WTC11 (cell line): ENCODE data around the gene NECAB3. TPM values are rescaled to one million over a fixed set of nuclear protein-coding genes. Genes with fewer than 3 reads are reported as not detected.

ENCODE experiments used
- ATAC-seq: fragments of 200-7000 bp; cut with Tn5 transposase; 2 replicates; pipeline ENCODE4 v1.10.0; 2021; ENCODE audit warnings: mild to moderate bottlenecking, moderate library complexity
- CTCF ChIA-PET: fragments of 300-600 bp; sonication (Branson Sonifier 250); formaldehyde crosslinking; loops from one replicate; lab custom pipeline; 2021; ENCODE audit warnings: antibody characterized with exemption; lab: Charles Lee
- POLR2A ChIA-PET: fragments of 350-600 bp; sonication (Branson Sonifier 250); formaldehyde crosslinking; loops from one replicate; lab custom pipeline; 2021; ENCODE audit warnings: antibody characterized with exemption; lab: Charles Lee
- DNase-seq: peaks from one replicate; pipeline ENCODE4 v3.0.0; 2021; ENCODE audit warnings: low spot score
- H3K27ac Mint-ChIP-seq: 2 replicates; pipeline ENCODE4 v1.8.0; 2021; ENCODE audit warnings: mixed read lengths
- H3K27me3 Mint-ChIP-seq: 2 replicates; pipeline ENCODE4 v1.8.0; 2021; ENCODE audit warnings: low read depth, mild to moderate bottlenecking, moderate library complexity, mixed read lengths
- H3K36me3 Mint-ChIP-seq: 2 replicates; pipeline ENCODE4 v1.8.0; 2021; ENCODE audit warnings: mixed read lengths
- H3K4me1 Mint-ChIP-seq: 2 replicates; pipeline ENCODE4 v1.8.0; 2022; ENCODE audit warnings: mixed read lengths
- H3K4me3 Mint-ChIP-seq: 2 replicates; pipeline ENCODE4 v1.8.0; 2021; ENCODE audit warnings: mild to moderate bottlenecking, moderate library complexity, mixed read lengths
- H3K9me3 Mint-ChIP-seq: 2 replicates; pipeline ENCODE4 v1.8.0; 2021; ENCODE audit warnings: mixed read lengths
- CREM ChIP-seq: sonication (generic); formaldehyde crosslinking; IDR thresholded peaks from 2 replicates; pipeline ENCODE4 v1.8.1; 2022; ENCODE audit warnings: mild to moderate bottlenecking, missing genetic modification reagents, moderate library complexity
- ESRRA ChIP-seq: sonication (generic); formaldehyde crosslinking; IDR thresholded peaks from 2 replicates; pipeline ENCODE4 v1.8.1; 2022; ENCODE audit warnings: mild to moderate bottlenecking, missing genetic modification reagents, borderline replicate concordance
- FOXJ3 ChIP-seq: sonication (generic); formaldehyde crosslinking; IDR thresholded peaks from 2 replicates; pipeline ENCODE4 v1.9.0; 2021; ENCODE audit warnings: missing genetic modification reagents, mild to moderate bottlenecking, borderline replicate concordance
- FOXK1 ChIP-seq: sonication (generic); formaldehyde crosslinking; IDR thresholded peaks from 2 replicates; pipeline ENCODE4 v1.8.0; 2022; ENCODE audit warnings: mild to moderate bottlenecking, moderate library complexity, missing genetic modification reagents
- FOXP1 ChIP-seq: sonication (generic); formaldehyde crosslinking; IDR thresholded peaks from 2 replicates; pipeline ENCODE4 v1.8.0; 2022; ENCODE audit warnings: missing genetic modification reagents, mild to moderate bottlenecking, moderate library complexity, borderline replicate concordance
- IRF2 ChIP-seq: sonication (generic); formaldehyde crosslinking; IDR thresholded peaks from 2 replicates; pipeline ENCODE4 v1.8.0; 2022; ENCODE audit warnings: low read depth, missing genetic modification reagents, borderline replicate concordance
- MXD4 ChIP-seq: fragments of 250-450 bp; sonication (Bioruptor Pico); IDR thresholded peaks from 2 replicates; pipeline ENCODE4 v1.8.0; 2021; ENCODE audit warnings: mild to moderate bottlenecking, moderate library complexity, borderline replicate concordance
- NFATC4 ChIP-seq: fragments of 250-450 bp; sonication (Bioruptor Pico); IDR thresholded peaks from 2 replicates; pipeline ENCODE4 v1.9.0; 2021; ENCODE audit warnings: mild to moderate bottlenecking
- TCF7 ChIP-seq: sonication (generic); formaldehyde crosslinking; IDR thresholded peaks from 2 replicates; pipeline ENCODE4 v1.8.0; 2022; ENCODE audit warnings: mild to moderate bottlenecking, low read depth, missing genetic modification reagents, moderate library complexity
- ZNF423 ChIP-seq: fragments of 250-450 bp; sonication (Bioruptor Pico); IDR thresholded peaks from 2 replicates; pipeline ENCODE4 v2.1.2; 2022; ENCODE audit warnings: mild to moderate bottlenecking, moderate library complexity
- ZNF671 ChIP-seq: fragments of 250-450 bp; sonication (Bioruptor Pico); IDR thresholded peaks from 2 replicates; pipeline ENCODE4 v1.8.0; 2021; ENCODE audit warnings: mild to moderate bottlenecking
- total RNA-seq: library from RNA; stranded (reverse); gene quantifications from 3 replicates; pipeline ENCODE4 v1.2.3, GENCODE V29; 2021
- TF ChIP-seq, protein P1 (sequence below): sonication (generic); formaldehyde crosslinking; IDR thresholded peaks from 2 replicates; pipeline ENCODE4 v1.8.1; 2022; ENCODE audit warnings: low read depth, mild to moderate bottlenecking, moderate library complexity, missing genetic modification reagents, borderline replicate concordance
- TF ChIP-seq, protein P2 (sequence below): sonication (generic); formaldehyde crosslinking; IDR thresholded peaks from 2 replicates; pipeline ENCODE4 v1.8.1; 2023; ENCODE audit warnings: mild to moderate bottlenecking, missing genetic modification reagents, borderline replicate concordance
- TF ChIP-seq, protein P3 (sequence below): sonication (generic); formaldehyde crosslinking; IDR thresholded peaks from 2 replicates; pipeline ENCODE4 v1.8.0; 2022; ENCODE audit warnings: mild to moderate bottlenecking, missing genetic modification reagents
- TF ChIP-seq, protein P4 (sequence below): sonication (generic); formaldehyde crosslinking; IDR thresholded peaks from 2 replicates; pipeline ENCODE4 v1.8.1; 2022; ENCODE audit warnings: missing genetic modification reagents, borderline replicate concordance
- TF ChIP-seq, protein P5 (sequence below): sonication (generic); formaldehyde crosslinking; IDR thresholded peaks from 2 replicates; pipeline ENCODE4 v1.8.1; 2022; ENCODE audit warnings: mild to moderate bottlenecking, moderate library complexity, missing genetic modification reagents
- TF ChIP-seq, protein P6 (sequence below): sonication (generic); formaldehyde crosslinking; IDR thresholded peaks from 2 replicates; pipeline ENCODE4 v1.8.1; 2023; ENCODE audit warnings: mild to moderate bottlenecking, missing genetic modification reagents, moderate library complexity
- TF ChIP-seq, protein P7 (sequence below): fragments of 250-450 bp; sonication (Bioruptor Pico); IDR thresholded peaks from 2 replicates; pipeline ENCODE4 v2.1.2; 2022; ENCODE audit warnings: mild to moderate bottlenecking, moderate library complexity
- TF ChIP-seq, protein P8 (sequence below): fragments of 250-450 bp; sonication (Bioruptor Pico); IDR thresholded peaks from 2 replicates; pipeline ENCODE4 v1.9.0; 2021; ENCODE audit warnings: mild to moderate bottlenecking
- TF ChIP-seq, protein P9 (sequence below): fragments of 250-450 bp; sonication (Bioruptor Pico); IDR thresholded peaks from 2 replicates; pipeline ENCODE4 v1.9.0; 2021; ENCODE audit warnings: mild to moderate bottlenecking

Gene NECAB3
- total RNA-seq, 1 experiment from 2014 or later, result 38.0 TPM

DNA sequence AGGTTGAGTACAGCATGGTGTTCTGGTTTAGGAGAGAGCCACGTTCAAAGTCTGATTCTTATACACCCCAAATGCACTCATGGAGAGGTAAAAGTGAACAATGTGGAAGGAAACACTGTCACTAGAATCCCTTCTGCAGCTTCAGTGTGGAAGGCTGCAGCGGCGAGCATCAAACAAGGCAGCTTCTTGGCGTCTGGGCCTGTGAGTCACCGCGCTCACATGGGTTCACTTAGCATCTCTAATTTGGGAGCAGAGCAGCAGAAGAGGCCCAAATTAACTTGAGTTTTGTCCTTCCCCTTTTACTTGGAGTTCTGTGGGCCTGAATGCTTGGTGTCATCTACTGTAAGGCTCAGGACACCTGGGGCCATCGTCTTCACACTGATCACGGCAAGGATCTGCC lies 22.9 kb upstream of the NECAB3 start:
- Mint-ChIP-seq H3K4me1 (peaks cover 14% of the 10 kb centered on the region), H3K9me3 (peaks cover 15% of the 10 kb centered on the region), H3K4me3 (no peak overlapping the region), H3K27ac (no peak overlapping the region), H3K36me3 (peaks cover 19% of the 10 kb centered on the region), H3K27me3 (peaks cover 9% of the 10 kb centered on the region)
- ChIA-PET CTCF (no interaction called here), POLR2A (no interaction called here)
- DNase-seq, result no peak
- no peak for ATAC-seq
- TF ChIP-seq ESRRA (no peak), NFATC4 (CRISPR knock-in tag) (no peak), FOXK1 (CRISPR knock-in tag) (no peak), TCF7 (no peak), ZNF671 (CRISPR knock-in tag) (no peak)
- TF ChIP-seq, protein P1, sequence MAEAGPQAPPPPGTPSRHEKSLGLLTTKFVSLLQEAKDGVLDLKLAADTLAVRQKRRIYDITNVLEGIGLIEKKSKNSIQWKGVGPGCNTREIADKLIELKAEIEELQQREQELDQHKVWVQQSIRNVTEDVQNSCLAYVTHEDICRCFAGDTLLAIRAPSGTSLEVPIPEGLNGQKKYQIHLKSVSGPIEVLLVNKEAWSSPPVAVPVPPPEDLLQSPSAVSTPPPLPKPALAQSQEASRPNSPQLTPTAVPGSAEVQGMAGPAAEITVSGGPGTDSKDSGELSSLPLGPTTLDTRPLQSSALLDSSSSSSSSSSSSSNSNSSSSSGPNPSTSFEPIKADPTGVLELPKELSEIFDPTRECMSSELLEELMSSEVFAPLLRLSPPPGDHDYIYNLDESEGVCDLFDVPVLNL, result no peak

DNA sequence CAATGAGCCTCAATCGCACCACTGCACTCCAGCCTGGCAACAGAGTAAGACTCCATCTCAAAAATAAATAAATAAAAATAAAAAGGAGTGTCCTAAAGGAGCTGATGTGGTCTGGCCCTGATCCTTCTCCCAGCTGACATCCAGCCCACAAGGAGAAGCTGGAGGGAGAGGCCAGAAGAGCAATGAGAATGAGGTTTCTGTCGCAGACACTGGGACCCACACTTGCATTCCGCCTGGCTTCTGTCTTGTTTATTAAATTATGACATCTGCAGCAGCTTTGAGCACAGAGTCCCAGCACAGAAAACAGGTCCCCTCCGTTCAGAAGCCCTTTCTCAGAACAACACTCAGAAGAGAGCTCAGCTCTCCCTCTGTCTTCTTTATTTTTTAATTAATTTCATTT lies 22.2 kb upstream of the NECAB3 start:
- CTCF ChIA-PET, result no interaction called here
- H3K36me3 Mint-ChIP-seq, result peaks cover 15% of the 10 kb centered on the region
- POLR2A ChIA-PET, result no interaction called here
- TF ChIP-seq, protein P2, sequence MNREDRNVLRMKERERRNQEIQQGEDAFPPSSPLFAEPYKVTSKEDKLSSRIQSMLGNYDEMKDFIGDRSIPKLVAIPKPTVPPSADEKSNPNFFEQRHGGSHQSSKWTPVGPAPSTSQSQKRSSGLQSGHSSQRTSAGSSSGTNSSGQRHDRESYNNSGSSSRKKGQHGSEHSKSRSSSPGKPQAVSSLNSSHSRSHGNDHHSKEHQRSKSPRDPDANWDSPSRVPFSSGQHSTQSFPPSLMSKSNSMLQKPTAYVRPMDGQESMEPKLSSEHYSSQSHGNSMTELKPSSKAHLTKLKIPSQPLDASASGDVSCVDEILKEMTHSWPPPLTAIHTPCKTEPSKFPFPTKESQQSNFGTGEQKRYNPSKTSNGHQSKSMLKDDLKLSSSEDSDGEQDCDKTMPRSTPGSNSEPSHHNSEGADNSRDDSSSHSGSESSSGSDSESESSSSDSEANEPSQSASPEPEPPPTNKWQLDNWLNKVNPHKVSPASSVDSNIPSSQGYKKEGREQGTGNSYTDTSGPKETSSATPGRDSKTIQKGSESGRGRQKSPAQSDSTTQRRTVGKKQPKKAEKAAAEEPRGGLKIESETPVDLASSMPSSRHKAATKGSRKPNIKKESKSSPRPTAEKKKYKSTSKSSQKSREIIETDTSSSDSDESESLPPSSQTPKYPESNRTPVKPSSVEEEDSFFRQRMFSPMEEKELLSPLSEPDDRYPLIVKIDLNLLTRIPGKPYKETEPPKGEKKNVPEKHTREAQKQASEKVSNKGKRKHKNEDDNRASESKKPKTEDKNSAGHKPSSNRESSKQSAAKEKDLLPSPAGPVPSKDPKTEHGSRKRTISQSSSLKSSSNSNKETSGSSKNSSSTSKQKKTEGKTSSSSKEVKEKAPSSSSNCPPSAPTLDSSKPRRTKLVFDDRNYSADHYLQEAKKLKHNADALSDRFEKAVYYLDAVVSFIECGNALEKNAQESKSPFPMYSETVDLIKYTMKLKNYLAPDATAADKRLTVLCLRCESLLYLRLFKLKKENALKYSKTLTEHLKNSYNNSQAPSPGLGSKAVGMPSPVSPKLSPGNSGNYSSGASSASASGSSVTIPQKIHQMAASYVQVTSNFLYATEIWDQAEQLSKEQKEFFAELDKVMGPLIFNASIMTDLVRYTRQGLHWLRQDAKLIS (CRISPR knock-in tag), result no peak
- TF ChIP-seq ZNF423 (CRISPR knock-in tag), result no peak
- no peak for TF ChIP-seq FOXP1
- TF ChIP-seq, protein P3, sequence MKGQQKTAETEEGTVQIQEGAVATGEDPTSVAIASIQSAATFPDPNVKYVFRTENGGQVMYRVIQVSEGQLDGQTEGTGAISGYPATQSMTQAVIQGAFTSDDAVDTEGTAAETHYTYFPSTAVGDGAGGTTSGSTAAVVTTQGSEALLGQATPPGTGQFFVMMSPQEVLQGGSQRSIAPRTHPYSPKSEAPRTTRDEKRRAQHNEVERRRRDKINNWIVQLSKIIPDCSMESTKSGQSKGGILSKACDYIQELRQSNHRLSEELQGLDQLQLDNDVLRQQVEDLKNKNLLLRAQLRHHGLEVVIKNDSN (CRISPR knock-in tag), result no peak
- TF ChIP-seq, protein P4, sequence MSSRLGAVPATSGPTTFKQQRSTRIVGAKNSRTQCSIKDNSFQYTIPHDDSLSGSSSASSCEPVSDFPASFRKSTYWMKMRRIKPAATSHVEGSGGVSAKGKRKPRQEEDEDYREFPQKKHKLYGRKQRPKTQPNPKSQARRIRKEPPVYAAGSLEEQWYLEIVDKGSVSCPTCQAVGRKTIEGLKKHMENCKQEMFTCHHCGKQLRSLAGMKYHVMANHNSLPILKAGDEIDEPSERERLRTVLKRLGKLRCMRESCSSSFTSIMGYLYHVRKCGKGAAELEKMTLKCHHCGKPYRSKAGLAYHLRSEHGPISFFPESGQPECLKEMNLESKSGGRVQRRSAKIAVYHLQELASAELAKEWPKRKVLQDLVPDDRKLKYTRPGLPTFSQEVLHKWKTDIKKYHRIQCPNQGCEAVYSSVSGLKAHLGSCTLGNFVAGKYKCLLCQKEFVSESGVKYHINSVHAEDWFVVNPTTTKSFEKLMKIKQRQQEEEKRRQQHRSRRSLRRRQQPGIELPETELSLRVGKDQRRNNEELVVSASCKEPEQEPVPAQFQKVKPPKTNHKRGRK (CRISPR knock-in tag), result no peak
- TF ChIP-seq, protein P5, sequence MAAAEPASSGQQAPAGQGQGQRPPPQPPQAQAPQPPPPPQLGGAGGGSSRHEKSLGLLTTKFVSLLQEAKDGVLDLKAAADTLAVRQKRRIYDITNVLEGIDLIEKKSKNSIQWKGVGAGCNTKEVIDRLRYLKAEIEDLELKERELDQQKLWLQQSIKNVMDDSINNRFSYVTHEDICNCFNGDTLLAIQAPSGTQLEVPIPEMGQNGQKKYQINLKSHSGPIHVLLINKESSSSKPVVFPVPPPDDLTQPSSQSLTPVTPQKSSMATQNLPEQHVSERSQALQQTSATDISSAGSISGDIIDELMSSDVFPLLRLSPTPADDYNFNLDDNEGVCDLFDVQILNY, result no peak
- TF ChIP-seq CREM (CRISPR knock-in tag), result no peak
- TF ChIP-seq, protein P6, sequence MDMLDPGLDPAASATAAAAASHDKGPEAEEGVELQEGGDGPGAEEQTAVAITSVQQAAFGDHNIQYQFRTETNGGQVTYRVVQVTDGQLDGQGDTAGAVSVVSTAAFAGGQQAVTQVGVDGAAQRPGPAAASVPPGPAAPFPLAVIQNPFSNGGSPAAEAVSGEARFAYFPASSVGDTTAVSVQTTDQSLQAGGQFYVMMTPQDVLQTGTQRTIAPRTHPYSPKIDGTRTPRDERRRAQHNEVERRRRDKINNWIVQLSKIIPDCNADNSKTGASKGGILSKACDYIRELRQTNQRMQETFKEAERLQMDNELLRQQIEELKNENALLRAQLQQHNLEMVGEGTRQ, result no peak
- TF ChIP-seq IRF2 (CRISPR knock-in tag), result no peak
- TF ChIP-seq, protein P7, sequence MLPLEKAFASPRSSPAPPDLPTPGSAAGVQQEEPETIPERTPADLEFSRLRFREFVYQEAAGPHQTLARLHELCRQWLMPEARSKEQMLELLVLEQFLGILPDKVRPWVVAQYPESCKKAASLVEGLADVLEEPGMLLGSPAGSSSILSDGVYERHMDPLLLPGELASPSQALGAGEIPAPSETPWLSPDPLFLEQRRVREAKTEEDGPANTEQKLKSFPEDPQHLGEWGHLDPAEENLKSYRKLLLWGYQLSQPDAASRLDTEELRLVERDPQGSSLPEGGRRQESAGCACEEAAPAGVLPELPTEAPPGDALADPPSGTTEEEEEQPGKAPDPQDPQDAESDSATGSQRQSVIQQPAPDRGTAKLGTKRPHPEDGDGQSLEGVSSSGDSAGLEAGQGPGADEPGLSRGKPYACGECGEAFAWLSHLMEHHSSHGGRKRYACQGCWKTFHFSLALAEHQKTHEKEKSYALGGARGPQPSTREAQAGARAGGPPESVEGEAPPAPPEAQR (CRISPR knock-in tag), result no peak
- no peak for TF ChIP-seq FOXJ3
- TF ChIP-seq, protein P8, sequence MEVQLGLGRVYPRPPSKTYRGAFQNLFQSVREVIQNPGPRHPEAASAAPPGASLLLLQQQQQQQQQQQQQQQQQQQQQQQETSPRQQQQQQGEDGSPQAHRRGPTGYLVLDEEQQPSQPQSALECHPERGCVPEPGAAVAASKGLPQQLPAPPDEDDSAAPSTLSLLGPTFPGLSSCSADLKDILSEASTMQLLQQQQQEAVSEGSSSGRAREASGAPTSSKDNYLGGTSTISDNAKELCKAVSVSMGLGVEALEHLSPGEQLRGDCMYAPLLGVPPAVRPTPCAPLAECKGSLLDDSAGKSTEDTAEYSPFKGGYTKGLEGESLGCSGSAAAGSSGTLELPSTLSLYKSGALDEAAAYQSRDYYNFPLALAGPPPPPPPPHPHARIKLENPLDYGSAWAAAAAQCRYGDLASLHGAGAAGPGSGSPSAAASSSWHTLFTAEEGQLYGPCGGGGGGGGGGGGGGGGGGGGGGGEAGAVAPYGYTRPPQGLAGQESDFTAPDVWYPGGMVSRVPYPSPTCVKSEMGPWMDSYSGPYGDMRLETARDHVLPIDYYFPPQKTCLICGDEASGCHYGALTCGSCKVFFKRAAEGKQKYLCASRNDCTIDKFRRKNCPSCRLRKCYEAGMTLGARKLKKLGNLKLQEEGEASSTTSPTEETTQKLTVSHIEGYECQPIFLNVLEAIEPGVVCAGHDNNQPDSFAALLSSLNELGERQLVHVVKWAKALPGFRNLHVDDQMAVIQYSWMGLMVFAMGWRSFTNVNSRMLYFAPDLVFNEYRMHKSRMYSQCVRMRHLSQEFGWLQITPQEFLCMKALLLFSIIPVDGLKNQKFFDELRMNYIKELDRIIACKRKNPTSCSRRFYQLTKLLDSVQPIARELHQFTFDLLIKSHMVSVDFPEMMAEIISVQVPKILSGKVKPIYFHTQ, result no peak
- TF ChIP-seq, protein P1, result no peak
- no peak for TF ChIP-seq MXD4 (CRISPR knock-in tag)
- TF ChIP-seq, protein P9, sequence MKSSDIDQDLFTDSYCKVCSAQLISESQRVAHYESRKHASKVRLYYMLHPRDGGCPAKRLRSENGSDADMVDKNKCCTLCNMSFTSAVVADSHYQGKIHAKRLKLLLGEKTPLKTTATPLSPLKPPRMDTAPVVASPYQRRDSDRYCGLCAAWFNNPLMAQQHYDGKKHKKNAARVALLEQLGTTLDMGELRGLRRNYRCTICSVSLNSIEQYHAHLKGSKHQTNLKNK, result no peak

More for the DNA sequence above, 22.2 kb upstream of the NECAB3 start:
- Mint-ChIP-seq H3K27ac (no peak overlapping the region), H3K27me3 (peaks cover 5% of the 10 kb centered on the region), H3K9me3 (peaks cover 11% of the 10 kb centered on the region), H3K4me1 (peaks cover 14% of the 10 kb centered on the region), H3K4me3 (no peak overlapping the region)
- DNase-seq (no peak), ATAC-seq (no peak)
